Measurements from ENCODE around the gene KCNK2. TPM values are rescaled to one million over a fixed set of nuclear protein-coding genes. Genes with fewer than 3 reads are reported as not detected.
A peak's percentile ranks its signal among the peaks of the same experiment; 100 is the strongest.

KCNK2 gene, protein sequence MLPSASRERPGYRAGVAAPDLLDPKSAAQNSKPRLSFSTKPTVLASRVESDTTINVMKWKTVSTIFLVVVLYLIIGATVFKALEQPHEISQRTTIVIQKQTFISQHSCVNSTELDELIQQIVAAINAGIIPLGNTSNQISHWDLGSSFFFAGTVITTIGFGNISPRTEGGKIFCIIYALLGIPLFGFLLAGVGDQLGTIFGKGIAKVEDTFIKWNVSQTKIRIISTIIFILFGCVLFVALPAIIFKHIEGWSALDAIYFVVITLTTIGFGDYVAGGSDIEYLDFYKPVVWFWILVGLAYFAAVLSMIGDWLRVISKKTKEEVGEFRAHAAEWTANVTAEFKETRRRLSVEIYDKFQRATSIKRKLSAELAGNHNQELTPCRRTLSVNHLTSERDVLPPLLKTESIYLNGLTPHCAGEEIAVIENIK
- 10 to 100 TPM; 50.1 to 93.1 (median 85.0) TPM for total RNA-seq (2021; fragmentation: NEBNext Ultra II Directional; extraction: Animal tissue kit (Norgen Biotek cat#: 25700))
- long read RNA-seq, transcript KCNK2-202 (7 exons, 1,410 nt) = major isoform, 26 of 59 reads
- long read RNA-seq, partial matches to known transcripts = 14 of 59 reads
- long read RNA-seq, other reads (novel, unspliced or antisense) = 17 of 59 reads

GRCh38 chr1:215082532-215083382 is at the start of gene KCNK2:
KCNK2 (plus strand) TSS chr1:215082737; CDS start chr1:215083386, 649 bp downstream.
- no peak; the same call in 1 of the 2 replicates for TF ChIP-seq CTCF (IDR thresholded peaks at IDR 0.05)
- no peaks in the 10 kb centered on the region for H3K9me3 Mint-ChIP-seq
- peak within 1 kb of the TSS; percentile 89 for H3K4me3 Mint-ChIP-seq
- DNase-seq = no peak
- H3K36me3 Mint-ChIP-seq (ENCODE audit: low read depth) = peaks cover 27% of the 10 kb centered on the region
- H3K4me1 Mint-ChIP-seq (ENCODE audit: low read depth) = peaks cover 86% of the 10 kb centered on the region
- peak within 1 kb of the TSS; percentile 62 for H3K27ac Mint-ChIP-seq
- peaks cover 3% of the 10 kb centered on the region for H3K27me3 Mint-ChIP-seq (ENCODE audit: insufficient read depth)

DNA sequence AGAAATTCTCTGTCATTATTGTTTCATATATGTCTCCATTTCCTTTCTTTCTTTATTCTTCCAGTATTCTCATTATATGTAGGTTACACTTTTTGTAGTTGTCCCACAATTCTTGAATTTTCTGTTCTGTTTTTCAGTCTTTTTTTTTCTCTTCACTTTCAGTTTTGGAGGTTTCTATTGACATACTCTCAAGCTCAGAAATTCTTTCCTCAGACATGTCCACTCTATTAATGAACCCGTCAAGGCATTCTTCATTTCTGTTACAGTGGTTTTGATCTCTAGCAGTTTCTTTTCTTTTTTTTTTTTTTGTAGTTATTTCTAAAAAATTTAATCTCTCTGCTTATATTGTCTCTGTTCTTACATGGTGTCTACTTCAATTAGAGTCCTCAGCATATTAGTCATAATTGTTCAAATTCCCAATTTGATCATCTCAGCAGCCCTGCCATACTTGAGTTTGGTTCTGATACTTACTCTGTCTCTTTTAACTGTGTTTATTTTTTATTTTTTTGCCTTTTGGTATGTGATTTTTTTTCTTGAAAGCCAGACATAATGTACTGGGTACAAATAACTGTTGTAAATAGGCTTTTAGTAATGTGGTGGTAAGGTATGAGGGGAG is 49.5 kb upstream of the KCNK2 start:
- H3K4me3 Mint-ChIP-seq = peak overlapping the region; percentile 81
- no peaks in the 10 kb centered on the region; the same call in 1 of the 2 replicates for H3K27me3 Mint-ChIP-seq (ENCODE audit: insufficient read depth)
- peak overlapping the region; percentile 60 for H3K27ac Mint-ChIP-seq
- H3K4me1 Mint-ChIP-seq (ENCODE audit: low read depth) = peaks cover 80% of the 10 kb centered on the region
- no peak for DNase-seq
- no peaks in the 10 kb centered on the region for H3K9me3 Mint-ChIP-seq
- TF ChIP-seq CTCF (IDR thresholded peaks at IDR 0.05) = no peak
- peaks cover 70% of the 10 kb centered on the region for H3K36me3 Mint-ChIP-seq (ENCODE audit: low read depth)

- Mint-ChIP-seq H3K4me1 (ENCODE audit: low read depth) (peaks cover 66% of the 10 kb centered on the region), H3K27ac (peak overlapping the region; percentile 29; the same call in 1 of the 2 replicates), H3K36me3 (ENCODE audit: low read depth) (peaks cover 77% of the 10 kb centered on the region), H3K9me3 (peaks cover 14% of the 10 kb centered on the region), H3K4me3 (no peak overlapping the region), H3K27me3 (ENCODE audit: insufficient read depth) (no peaks in the 10 kb centered on the region)
- DNase-seq = no peak
- TF ChIP-seq CTCF (IDR thresholded peaks at IDR 0.05) = no peak
Observed at GRCh38 chr1:215040190-215040589, 42.3 kb upstream of the KCNK2 start.

DNA sequence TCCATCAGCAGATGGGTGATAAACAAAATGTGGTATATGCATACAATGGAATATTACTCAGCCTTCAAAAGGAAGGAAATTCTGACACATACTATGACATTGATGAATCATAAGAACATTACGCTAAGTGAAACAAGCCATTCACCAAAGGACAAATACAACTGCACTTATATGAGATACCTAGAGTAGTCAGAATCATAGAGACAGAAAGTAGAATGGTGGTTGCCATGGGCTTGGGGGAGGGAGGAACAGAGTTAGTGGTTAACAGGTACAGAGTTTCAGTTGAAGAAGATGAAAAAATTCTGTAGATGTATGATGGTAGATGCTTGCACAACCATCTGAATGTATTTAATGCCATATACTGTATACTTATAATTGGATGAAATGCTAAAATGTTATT is 39.1 kb upstream of the KCNK2 start:
- Mint-ChIP-seq H3K27me3 (ENCODE audit: insufficient read depth) (no peaks in the 10 kb centered on the region), H3K4me1 (ENCODE audit: low read depth) (peaks cover 72% of the 10 kb centered on the region), H3K36me3 (ENCODE audit: low read depth) (peaks cover 54% of the 10 kb centered on the region), H3K4me3 (no peak overlapping the region), H3K9me3 (peaks cover 14% of the 10 kb centered on the region), H3K27ac (peak overlapping the region; percentile 16; the same call in 1 of the 2 replicates)
- DNase-seq = no peak
- no peak for TF ChIP-seq CTCF (IDR thresholded peaks at IDR 0.05)

- Mint-ChIP-seq H3K9me3 (peaks cover 14% of the 10 kb centered on the region), H3K27ac (no peak overlapping the region), H3K4me3 (no peak overlapping the region), H3K4me1 (ENCODE audit: low read depth) (peaks cover 66% of the 10 kb centered on the region), H3K27me3 (ENCODE audit: insufficient read depth) (no peaks in the 10 kb centered on the region), H3K36me3 (ENCODE audit: low read depth) (peaks cover 55% of the 10 kb centered on the region)
- no peak for DNase-seq
- TF ChIP-seq CTCF (IDR thresholded peaks at IDR 0.05) = no peak
Observed at GRCh38 chr1:215044151-215044550, 38.4 kb upstream of the KCNK2 start.

Measured in HFFc6 (cell line).